GM18870 (cell line): ENCODE data around the gene NYNRIN.

Experiments used
- ATAC-seq: cut with Tn5 transposase; IDR thresholded peaks from one replicate; pipeline ENCODE4 v1.9.1; 2021; ENCODE audit warnings: moderate library complexity; ENCODE audit not compliant: unreplicated experiment

NYNRIN gene

GRCh38 chr14:24430143-24430681 is 31.4 kb downstream of the NYNRIN start:
- peak; percentile 34 for ATAC-seq

DNA sequence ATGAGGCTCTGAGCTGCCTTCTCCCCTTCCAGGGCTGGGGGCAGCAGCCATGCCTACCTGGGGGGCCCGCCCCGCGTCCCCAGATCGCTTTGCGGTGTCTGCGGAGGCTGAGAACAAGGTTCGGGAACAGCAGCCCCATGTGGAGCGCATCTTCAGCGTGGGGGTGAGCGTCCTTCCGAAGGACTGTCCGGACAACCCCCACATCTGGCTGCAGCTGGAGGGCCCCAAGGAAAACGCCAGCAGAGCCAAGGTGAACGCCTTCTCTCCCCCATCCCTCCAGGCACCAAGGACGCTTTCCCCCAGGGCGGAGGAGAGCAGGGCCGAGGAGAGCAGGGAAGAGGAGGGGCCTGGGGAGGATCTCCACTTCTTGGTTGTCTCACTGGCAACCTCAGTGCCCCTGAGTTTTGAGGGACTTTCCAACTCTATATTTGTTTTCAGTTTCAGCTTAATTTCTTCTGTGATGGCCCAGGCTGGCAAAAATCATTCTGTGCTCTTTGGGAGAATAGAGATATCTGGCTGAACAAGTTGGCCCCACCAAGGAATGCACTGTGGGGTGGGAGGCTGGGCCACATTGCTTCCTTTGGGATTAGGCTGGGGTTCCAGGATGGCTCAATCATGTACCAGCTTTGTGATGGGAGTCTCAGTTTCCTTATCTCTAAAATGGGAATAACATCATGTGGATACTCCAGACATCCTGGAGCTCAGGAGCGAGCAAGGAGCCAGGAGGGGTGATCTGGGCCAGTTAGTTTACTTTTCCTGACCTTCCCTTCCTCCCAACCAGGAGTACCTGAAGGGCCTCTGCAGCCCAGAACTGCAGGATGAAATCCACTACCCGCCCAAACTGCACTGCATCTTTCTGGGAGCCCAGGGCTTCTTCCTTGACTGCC is 32.1 kb downstream of the NYNRIN start:
- peak; percentile 41 for ATAC-seq

GRCh38 chr14:24431569-24432258 is 32.9 kb downstream of the NYNRIN start:
- peak; percentile 39 for ATAC-seq

- no peak for ATAC-seq
Measured at GRCh38 chr14:24432259-24433131, 33.7 kb downstream of the NYNRIN start.

- no peak for ATAC-seq
Measured at GRCh38 chr14:24434036-24434435, 35.2 kb downstream of the NYNRIN start.

- no peak for ATAC-seq
Measured at GRCh38 chr14:24434676-24435075, 35.9 kb downstream of the NYNRIN start.

- ATAC-seq: no peak
Measured at GRCh38 chr14:24435192-24435810, 36.5 kb downstream of the NYNRIN start.

DNA sequence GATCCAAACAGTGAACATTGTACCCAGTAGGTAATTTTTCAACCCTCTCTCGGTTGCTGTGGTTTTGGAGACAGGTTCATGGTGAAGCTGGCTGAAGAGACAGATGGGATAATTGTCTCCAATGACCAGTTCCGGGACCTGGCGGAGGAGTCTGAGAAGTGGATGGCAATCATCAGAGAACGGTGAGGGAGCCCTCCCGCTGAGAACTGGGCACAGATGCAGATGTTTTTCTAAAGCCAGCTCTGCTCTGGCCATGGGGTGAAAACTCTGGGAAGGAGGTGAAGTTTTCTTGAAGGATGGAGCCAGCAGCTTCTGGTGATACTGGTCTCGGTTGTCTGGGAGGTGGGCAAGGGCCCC is 37.2 kb downstream of the NYNRIN start:
- no peak for ATAC-seq

DNA sequence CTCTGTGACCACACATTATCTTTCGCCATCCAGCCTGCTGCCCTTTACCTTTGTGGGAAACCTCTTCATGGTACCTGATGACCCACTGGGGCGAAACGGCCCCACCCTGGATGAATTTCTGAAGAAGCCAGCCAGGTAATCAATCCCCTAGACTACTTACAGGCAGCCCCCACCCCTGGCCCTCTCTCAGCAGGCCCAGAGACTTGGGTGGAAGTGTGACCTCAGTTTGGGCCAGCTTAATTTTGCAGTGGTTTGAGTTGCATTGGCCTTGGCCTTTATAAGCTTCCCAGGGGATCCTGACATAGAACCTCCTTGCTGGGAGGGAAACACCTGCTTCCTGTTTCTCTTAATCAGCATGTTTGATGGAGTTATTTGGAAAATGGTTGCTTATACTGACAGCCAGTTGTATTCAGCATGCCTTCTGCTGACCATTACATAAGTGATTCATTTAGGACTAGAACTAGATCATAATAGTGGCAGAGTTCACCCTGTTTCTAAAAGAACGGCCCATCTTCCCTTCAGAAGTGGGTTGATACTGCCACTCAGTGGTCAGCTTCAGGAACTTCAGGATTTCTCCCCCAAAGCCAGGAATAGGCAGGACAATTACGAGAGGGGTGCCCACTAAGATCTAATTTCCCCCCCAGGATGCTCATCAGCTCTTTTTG is 37.7 kb downstream of the NYNRIN start:
- no peak for ATAC-seq

DNA sequence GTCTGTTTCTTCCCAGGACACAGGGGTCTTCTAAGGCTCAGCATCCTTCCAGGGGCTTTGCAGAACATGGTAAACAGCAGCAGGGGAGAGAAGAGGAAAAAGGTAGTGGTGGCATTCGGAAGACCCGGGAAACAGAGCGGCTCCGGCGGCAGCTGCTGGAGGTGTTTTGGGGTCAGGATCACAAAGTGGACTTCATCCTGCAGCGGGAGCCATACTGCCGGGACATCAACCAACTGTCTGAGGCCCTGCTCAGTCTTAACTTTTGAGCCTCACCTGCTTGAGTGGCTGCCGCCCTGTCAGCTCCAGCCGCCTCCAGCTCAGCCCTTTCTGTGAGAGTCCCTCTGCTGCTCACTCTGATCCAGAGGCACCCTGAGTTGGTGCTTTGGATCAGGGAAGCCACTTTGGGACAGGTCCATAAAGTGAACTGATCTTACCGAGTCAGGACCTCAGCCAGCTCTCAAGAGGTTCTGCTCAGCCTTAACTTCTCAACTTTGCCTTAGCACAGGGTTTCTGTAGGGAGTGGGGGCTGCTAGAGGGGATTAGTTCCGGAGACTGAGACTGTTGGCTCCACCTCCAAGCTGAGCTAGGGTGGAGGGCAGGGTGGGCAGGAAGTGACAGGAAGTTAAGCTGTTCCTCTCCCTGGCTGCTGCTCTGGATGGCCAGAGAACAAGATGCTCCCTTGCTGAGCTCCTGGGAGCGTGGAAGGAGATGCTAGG is 38.4 kb downstream of the NYNRIN start:
- no peak for ATAC-seq

DNA sequence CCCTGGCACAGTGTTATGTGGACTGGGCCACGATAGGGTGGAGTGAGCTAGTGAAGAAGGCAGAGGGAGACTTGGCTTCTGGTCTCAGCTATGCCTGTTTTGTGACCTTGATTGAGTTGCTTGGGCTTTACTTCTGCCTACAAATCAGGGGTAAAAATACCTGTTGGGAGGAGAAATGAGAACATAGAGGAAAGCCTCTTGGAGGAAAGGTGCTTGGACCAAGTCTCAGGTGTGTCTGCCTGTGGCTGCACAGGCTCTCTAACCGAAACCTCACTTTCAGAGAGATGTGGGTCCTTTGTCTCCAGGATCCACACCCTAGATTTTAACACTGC is 38.9 kb downstream of the NYNRIN start:
- no peak for ATAC-seq

DNA sequence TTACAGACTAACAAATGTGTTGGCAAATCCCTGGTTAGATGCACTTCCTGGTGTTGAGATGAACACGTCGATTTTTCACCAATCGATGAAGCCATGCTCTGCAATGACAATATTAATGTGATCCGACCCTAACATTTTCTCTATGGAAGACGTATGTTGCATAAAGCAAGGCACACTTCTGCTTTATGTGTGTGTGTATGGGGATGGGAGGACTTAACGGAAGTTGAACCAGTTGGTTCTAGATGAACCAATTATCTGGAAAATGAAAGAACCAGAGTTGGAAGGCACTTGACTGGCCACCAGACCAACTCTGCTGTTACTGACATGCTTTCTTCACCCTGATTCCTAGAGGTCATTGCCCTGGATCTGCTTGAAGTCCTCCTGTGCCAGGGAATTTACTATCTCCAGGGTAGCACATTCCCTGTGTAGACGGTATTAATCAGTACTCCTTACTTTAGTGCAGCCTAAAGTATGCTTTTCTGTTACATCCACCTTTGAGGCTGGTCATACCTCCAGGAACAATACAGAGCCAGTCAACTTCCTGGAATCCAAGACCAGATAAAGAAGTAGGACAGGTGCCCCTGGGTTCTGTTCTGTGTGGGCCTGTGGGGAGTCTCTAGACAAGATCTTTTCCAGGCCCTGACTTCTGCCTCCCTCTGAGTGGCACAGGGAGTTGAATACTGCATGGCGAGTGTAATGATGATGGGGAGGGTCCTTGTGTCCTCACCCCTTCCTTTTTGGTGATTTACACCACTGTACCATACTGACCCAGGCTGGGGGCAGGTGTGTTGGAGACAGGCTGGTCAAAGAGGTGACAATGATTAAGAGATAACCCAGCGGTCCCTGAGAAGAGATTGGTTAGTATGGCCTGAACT is 39.7 kb downstream of the NYNRIN start:
- no peak for ATAC-seq

GRCh38 chr14:24439257-24439656 is 40.5 kb downstream of the NYNRIN start:
- ATAC-seq: no peak

DNA sequence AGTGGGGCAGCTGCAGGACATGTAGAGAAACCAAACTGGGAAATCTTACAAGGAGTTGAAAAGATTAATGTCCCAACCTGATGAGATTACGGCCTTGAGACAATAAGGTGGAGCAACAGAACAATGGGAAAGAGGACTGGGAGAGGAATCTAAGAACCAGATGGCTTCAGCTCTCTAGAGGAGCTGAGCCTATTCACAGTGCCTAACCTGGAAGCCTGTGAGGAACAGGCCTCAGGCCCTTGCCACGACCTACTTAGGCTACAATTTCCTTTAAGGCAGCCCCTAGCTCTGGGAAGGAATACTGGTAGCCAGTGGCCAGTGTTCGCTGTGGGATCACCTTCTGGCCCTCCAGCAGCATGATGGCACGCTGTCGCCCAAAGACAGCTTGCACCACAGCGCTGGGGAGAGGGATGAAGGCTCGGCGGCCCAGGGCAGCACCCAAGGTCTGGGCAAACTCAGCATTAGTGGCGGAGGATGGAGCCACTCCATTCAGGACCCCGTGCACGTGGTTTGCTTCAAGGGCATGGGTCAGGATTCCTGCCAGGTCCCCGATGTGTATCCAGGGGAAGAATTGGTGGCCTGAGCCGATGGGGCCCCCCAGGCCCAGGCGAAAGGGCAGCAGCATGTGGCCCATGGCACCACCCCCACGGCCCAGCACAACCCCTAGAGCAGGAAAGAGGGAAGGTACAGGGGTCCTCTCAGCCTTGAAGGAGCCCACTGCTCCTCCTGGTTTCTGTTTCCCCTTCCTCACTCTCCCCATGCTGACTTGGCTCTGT is 41.2 kb downstream of the NYNRIN start:
- ATAC-seq: no peak

DNA sequence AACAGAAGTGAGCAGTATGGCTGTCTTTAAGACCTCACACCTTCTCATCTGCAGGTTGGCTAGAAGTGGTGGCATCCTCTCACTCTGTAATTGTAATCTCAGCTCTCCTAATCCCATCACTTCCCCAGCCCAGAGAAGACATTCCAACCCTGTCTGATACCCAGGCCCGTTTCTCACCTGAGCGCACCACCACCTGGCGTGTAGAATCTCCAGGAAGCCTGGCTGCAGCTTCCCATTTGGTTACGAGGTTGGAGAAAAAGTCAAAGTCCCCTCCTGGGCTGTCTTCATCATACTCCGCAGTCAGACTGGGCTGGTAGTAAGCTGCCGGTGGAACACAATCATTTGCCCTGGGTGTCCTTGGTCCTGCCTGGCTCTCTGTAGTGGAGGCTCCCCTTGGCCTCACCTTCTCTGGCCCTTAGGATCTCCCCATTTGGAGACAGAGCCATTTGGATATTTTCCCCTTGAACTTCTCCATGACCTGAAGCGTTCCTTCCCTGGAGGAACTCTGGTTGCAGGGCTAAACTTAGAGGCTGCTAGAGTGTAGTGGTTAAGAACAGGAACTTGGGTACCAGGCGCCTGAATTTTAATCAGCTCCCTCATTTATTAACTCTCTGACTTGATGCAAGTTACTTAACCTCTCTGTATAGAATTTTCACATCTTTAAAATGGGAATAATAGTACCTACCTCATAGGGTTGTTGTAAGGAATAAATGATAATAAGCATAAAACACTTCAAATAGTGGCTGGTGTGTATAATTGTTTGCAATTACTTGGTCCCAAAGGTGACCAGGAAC is 42.0 kb downstream of the NYNRIN start:
- no peak for ATAC-seq

DNA sequence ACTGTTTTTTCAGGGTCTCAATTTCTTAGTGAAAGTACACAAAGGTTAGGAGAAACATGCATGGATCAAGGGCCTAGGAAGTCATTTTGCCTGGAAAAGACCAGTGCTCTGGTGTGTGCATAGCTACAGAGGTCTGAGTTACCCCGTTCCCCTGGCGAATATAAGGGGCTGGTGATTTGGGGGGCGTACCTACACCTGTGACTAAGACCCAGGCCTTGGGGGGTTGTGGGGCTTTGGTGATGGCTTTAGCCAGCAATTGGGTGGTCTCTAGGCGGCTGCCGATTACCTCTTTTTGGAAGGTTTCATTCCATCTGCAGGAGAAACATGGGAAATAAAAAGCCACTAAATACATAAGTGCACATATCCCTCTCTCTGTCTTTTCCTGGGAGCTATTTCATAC is 42.7 kb downstream of the NYNRIN start:
- ATAC-seq: no peak

DNA sequence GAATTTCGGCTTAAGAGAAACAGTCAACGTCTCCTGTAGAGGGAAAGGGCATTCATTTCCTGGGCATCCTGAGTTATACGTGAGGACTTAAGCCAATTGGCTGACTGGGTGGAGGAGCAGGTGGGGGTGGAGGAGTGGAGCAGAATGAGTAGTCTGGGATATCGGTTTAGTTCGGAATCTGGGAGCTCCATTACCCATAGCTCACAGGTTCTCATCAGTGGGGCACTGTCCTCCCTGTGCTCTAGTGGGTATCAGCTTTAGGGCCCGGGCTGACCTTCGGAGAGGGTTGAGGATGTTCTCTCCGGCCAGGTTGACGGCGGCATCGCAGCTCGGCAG is 43.1 kb downstream of the NYNRIN start:
- no peak for ATAC-seq
